Measurements from ENCODE around the gene MAPK1.
A peak's percentile ranks its signal among the peaks of the same experiment; 100 is the strongest.
"Not testable (repeated sequence)": the region's sequence is repeated elsewhere in the genome, so short reads cannot be mapped to it uniquely, and the experiment has no call there.

Gene MAPK1

DNA sequence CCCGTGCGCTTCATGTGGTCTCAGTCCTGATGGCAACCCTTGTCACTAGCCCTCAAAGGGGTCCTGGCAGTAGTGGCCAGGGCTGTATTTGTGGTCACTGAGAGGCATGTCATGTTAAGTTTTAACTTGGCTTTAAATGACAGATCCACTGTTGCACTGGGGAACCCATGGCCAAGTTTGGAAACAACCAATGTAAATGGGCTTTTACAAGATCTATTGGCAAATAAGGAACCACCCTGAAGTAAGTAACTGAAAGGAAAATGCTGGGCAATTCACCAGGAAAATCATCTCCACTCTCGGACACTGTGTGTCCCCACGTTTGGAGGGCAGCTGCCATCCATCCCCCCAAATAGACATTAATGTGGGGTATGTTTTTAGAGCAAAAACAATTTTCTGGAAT, 140.3 kb downstream of the MAPK1 start:
- no peak for DNase-seq (ENCODE audit: low read depth)
- TF ChIP-seq, protein P1, sequence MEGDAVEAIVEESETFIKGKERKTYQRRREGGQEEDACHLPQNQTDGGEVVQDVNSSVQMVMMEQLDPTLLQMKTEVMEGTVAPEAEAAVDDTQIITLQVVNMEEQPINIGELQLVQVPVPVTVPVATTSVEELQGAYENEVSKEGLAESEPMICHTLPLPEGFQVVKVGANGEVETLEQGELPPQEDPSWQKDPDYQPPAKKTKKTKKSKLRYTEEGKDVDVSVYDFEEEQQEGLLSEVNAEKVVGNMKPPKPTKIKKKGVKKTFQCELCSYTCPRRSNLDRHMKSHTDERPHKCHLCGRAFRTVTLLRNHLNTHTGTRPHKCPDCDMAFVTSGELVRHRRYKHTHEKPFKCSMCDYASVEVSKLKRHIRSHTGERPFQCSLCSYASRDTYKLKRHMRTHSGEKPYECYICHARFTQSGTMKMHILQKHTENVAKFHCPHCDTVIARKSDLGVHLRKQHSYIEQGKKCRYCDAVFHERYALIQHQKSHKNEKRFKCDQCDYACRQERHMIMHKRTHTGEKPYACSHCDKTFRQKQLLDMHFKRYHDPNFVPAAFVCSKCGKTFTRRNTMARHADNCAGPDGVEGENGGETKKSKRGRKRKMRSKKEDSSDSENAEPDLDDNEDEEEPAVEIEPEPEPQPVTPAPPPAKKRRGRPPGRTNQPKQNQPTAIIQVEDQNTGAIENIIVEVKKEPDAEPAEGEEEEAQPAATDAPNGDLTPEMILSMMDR (IDR thresholded peaks at IDR 0.05; ENCODE audit: low read length, missing control alignments) = no peak

DNA sequence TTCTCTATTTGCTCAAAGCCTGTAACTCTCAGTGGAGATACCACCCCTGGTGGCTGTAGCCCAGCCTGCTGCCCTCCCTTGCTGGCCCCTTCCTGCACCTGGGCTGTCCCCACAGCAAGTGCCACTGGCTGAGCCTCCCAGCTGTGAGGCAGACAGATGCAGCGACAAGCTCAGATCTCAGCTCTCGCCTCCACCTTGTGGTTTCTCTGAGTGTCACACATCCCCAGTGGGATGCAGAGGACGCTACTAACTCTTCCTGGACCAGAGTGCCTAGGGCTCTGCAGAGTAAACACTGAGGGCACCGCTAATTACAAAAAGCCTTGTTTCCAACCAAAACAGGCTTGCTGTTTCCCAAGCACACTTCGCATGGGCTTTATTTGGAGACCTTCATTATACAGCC, 140.8 kb downstream of the MAPK1 start:
- peak; percentile 11 for DNase-seq (ENCODE audit: low read depth)
- no peak overlapping the region for H3K4me3 ChIP-seq (replicated peaks; ENCODE audit: low read depth, low read length)
- TF ChIP-seq, protein P1 (IDR thresholded peaks at IDR 0.05; ENCODE audit: low read length, missing control alignments) = peak; percentile 29

More for the DNA sequence above, 140.3 kb downstream of the MAPK1 start:
- H3K4me3 ChIP-seq (replicated peaks; ENCODE audit: low read depth, low read length) = no peak overlapping the region

DNA sequence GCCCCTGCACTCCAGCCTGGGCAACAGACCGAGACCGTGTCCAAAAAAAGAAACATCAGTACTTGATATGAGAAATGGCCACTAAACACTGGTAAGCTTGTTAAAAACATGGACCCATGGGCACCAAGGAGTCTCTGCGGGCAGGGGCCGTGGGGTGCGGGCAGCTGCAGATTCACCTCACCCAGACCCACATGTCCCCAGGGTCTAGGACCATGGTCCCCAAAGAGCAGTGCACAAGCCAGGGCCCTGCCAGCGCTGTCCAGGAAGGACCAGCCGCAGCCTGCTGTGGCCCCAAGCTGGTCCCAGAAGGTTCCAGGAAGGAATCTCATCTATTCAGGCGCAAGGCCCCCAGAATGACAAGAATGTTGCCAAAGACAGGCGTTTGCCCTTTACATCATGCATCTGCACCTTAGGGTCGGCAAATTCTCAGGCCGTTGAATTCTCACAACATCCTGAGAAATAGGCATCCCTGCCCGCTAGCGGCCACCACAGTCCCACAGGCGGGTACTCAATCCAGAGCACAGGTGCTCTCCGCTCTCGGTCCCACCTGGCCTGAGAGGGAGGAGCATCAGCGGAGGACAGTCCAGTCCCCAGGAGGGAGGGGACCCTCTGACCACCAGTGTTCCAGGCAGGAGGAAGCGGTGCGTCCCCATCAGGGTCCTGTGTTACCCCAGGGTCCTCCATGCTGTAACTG, 141.3 kb downstream of the MAPK1 start:
- TF ChIP-seq, protein P1 (IDR thresholded peaks at IDR 0.05; ENCODE audit: low read length, missing control alignments) = no peak
- no peak for DNase-seq (ENCODE audit: low read depth)
- H3K4me3 ChIP-seq (replicated peaks; ENCODE audit: low read depth, low read length) = no peak overlapping the region

DNA sequence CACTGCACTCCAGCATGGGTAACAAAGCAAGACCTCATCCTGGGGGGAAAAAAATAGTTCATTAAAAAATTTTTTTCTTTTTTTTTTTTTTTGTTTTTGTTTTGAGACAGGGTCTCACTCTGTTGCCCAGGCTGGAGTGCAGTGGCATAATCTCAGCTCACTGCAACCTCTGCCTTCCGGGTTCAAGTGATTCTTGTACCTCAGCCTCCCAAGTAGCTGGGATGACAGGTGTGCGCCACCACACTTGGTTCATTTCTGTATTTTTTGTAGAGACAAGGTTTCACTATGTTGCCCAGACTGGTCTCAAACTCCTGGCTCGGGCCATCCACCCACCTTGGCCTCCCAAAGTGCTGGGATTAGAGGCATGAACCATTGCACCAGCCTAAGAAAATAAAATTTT, 142.9 kb downstream of the MAPK1 start:
- not testable (repeated sequence) for H3K4me3 ChIP-seq (replicated peaks; ENCODE audit: low read depth, low read length); DNase-seq (ENCODE audit: low read depth)

DNA sequence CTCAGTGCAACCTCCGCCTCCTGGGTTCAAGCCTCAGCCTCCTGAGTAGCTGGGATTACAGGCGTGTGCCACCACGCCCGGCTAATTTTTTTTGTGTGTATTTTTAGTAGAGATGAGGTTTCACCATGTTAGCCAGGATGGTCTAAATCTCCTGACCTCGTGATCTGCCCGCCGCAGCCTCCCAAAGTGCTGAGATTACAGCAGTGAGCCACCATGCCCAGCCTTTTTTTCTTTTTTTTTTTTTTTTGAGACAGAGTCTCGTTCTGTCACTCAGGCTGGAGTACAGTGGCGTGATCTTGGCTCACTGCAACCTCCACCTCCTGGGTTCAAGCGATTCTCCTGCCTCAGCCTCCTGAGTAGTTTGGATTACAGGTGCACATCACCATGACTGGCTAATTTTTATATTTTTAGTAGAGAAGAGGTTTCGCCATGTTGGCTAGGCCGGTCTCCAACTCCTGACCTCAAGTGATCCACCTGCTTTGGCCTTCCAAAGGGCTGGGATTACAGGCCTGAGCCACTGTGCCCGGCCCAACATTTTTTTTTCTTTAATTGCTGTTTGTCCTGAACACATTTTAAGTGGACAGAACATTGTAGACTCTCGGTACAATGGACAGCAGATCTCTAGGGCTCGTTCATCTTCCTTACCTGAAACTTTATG, 146.1 kb downstream of the MAPK1 start:
- not testable (repeated sequence) for DNase-seq (ENCODE audit: low read depth)

DNA sequence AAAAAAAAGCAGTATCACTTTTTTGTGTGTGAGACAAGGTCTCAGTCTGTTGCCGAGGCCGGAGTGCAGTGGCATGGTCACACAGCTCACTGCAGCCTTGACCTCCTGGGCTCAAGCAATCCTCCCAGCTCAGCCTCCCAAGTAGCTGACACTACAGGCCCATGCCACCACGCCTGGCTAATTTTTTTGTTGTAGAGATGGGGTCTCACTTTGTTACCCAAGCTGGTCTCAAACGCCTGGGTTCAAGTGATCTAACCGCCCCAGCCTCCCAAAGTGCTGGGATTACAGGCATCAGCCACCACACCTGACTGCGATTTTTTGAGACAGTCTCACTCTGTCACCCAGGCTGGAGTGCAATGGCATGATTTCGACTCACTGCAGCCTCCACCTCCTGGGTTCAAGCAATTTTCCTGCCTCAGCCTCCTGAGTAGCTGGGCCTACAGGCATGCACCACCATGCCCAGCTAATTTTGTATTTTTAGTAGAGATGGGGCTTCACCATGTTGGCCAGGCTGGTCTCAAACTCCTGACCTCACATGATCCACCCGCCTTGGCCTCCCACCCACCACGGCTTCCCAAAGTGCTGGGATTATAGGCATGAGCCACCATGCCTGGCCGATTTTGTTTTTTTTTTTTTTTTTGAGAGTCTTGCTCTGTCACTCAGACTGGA, 147.1 kb downstream of the MAPK1 start:
- DNase-seq (ENCODE audit: low read depth); H3K4me3 ChIP-seq (replicated peaks; ENCODE audit: low read depth, low read length): not testable (repeated sequence)

More for the DNA sequence above, 146.1 kb downstream of the MAPK1 start:
- H3K4me3 ChIP-seq (replicated peaks; ENCODE audit: low read depth, low read length) = not testable (repeated sequence)

DNA sequence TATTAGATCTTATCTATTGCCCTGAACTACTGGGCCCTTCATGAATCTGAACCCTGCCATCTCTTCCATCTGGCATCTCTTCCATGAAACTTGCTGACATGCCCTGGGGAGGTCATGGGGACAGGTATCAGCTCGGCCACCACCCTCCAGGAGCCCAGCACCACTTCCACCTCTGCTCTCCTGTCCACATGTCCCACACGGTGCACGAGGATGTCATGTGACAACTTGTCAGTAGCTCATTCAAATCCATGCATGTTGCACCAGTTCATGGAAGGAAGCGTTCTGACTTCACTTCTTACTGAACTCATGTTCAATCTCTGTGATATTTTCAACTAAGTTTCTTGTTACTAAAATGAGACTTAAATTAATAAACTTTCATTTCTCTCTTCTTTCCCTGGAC, 148.4 kb downstream of the MAPK1 start:
- TF ChIP-seq, protein P1 (IDR thresholded peaks at IDR 0.05; ENCODE audit: low read length, missing control alignments) = no peak
- DNase-seq (ENCODE audit: low read depth) = no peak
- H3K4me3 ChIP-seq (replicated peaks; ENCODE audit: low read depth, low read length) = no peak overlapping the region

DNA sequence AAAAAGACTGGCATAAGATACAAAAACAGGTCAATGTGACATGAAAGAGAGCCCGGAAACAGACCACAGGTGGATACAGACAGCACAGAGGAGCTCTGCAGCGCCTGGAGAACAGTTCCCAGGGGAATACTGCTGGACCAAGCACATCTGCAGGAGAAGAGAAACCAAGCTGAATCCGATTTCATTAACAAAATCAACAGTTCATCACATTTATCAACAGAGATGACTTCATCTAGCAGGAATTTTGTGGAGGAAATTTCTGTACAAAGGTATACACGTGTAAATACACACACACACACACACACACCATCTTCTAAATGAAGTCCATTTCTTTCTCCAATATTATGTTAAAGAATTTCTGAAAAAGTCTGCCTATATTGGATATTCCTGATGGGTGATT, 148.9 kb downstream of the MAPK1 start:
- no peak overlapping the region for H3K4me3 ChIP-seq (replicated peaks; ENCODE audit: low read depth, low read length)
- DNase-seq (ENCODE audit: low read depth) = no peak
- TF ChIP-seq, protein P1 (IDR thresholded peaks at IDR 0.05; ENCODE audit: low read length, missing control alignments) = no peak

DNA sequence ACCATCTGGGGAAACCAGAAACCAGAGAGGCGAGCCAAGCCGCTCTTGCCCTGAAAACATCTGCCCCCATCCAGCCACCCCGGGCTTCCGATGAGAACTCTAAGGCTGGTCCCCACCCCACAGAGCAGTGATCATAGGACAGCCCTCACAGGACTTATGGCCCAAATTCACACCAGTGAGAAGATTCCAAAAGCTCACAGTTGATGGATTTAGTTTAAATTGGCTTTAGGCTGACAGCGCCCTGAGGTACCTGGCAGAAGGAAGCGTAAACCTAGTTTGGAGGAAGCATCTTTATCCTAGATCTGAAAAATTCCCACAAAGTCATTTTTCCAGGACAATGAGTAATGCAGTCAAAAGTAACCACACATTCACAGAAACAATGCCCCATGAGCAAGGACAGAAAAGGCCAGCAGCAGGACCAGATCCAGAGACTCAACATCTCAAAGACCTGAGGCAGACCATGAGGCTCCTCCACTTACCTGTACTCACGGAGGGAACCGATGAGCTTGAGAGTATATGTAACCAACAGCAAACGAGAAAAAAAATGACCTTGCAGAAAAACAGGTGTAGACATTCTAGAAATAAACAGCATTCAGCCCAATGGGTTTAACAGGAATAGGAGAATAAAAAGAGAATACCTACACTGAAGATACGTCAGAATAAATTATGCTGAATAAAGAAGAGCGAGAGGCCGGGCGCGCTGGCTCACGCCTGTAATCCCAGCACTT, 150.9 kb downstream of the MAPK1 start:
- H3K4me3 ChIP-seq (replicated peaks; ENCODE audit: low read depth, low read length) = not testable (repeated sequence)

More for the DNA sequence above, 150.9 kb downstream of the MAPK1 start:
- not testable (repeated sequence) for DNase-seq (ENCODE audit: low read depth)
